HT1080 (cell line): ENCODE data around the gene KANK3. TPM values are rescaled to one million over a fixed set of nuclear protein-coding genes. Genes with fewer than 3 reads are reported as not detected.

Experiments
- small RNA-seq: library from RNA; depleted of rRNA; stranded (forward); fragments of <200 nt; gene quantifications from one replicate; pipeline ENCODE3, GENCODE V24; 2014
- total RNA-seq: library from RNA; depleted of rRNA; stranded (reverse); fragments of >200 nt; shearing (Covaris generic); gene quantifications from 2 replicates; pipeline ENCODE4 v1.2.3, GENCODE V29; 2014; rRNA removed

The KANK3 gene
- total RNA-seq, 1 experiment from 2014 or later: not detected

Small RNAs within 50 kb of the gene (small RNA-seq; reads per million reads assigned to genes)
- not detected for gene MIR4999

Other genes starting within 250 kb of the KANK3 start
- not detected in 2 replicates for gene FBN3, start 193.7 kb downstream of the KANK3 start, total RNA-seq
- gene CERS4, start 133.9 kb downstream of the KANK3 start, total RNA-seq: 0.27 and 0.50 TPM in 2 replicates
- gene CD320, start 34.9 kb downstream of the KANK3 start, total RNA-seq: 88.7 and 93.7 TPM in 2 replicates
- 35.0 and 39.4 TPM in 2 replicates for gene NDUFA7, start 21.9 kb downstream of the KANK3 start, total RNA-seq
- 1,252 and 1,259 TPM in 2 replicates for gene RPS28, start 21.8 kb downstream of the KANK3 start, total RNA-seq
- gene ANGPTL4, start 20.9 kb upstream of the KANK3 start, total RNA-seq: not detected in 2 replicates
- gene RAB11B, start 47.1 kb upstream of the KANK3 start, total RNA-seq: 9.6 and 10.7 TPM in 2 replicates
- gene MARCHF2, start 70.0 kb upstream of the KANK3 start, total RNA-seq: 6.5 and 10.4 TPM in 2 replicates
- gene HNRNPM, start 101.7 kb upstream of the KANK3 start, total RNA-seq: 109 and 146 TPM in 2 replicates
- gene PRAM1, start 159.4 kb upstream of the KANK3 start, total RNA-seq: not detected in 2 replicates
- 4.1 and 8.5 TPM in 2 replicates for gene ZNF414, start 170.9 kb upstream of the KANK3 start, total RNA-seq
- gene MYO1F, start 234.2 kb upstream of the KANK3 start, total RNA-seq: not detected in 2 replicates